ENCODE measurements around the gene VAMP4. TPM values are rescaled to one million over a fixed set of nuclear protein-coding genes. Genes with fewer than 3 reads are reported as not detected.
A peak's percentile ranks its signal among the peaks of the same experiment; 100 is the strongest.

Gene VAMP4
- total RNA-seq, 1 donor from 2014 or later = 5.0 TPM

- peak; percentile 62 for DNase-seq (ENCODE audit: low read depth)
- no peak for FAIRE-seq
- TF ChIP-seq CTCF (IDR thresholded peaks at IDR 0.05; ENCODE audit: insufficient read depth, low read length, severe bottlenecking) = no peak
- Histone ChIP-seq H3K27me3 (ENCODE audit: control insufficient read depth, insufficient read depth, low read length) (no peaks in the 10 kb centered on the region), H3K4me3 (ENCODE audit: low read depth, low read length) (no peak overlapping the region), H3K36me3 (ENCODE audit: control insufficient read depth, insufficient read depth, low read length) (no peaks in the 10 kb centered on the region)
These were observed 25.2 kb downstream of the VAMP4 start for GRCh38 chr1:171716616-171717015.

- Histone ChIP-seq H3K36me3 (ENCODE audit: control insufficient read depth, insufficient read depth, low read length) (no peaks in the 10 kb centered on the region), H3K4me3 (ENCODE audit: low read depth, low read length) (no peak overlapping the region), H3K27me3 (ENCODE audit: control insufficient read depth, insufficient read depth, low read length) (no peaks in the 10 kb centered on the region)
- TF ChIP-seq CTCF (IDR thresholded peaks at IDR 0.05; ENCODE audit: insufficient read depth, low read length, severe bottlenecking) = no peak
- FAIRE-seq (no peak), DNase-seq (ENCODE audit: low read depth) (peak; percentile 23)
These were observed 26.0 kb downstream of the VAMP4 start for GRCh38 chr1:171715813-171716251.

GRCh38 chr1:171712341-171712740 is 29.5 kb downstream of the VAMP4 start:
- no peaks in the 10 kb centered on the region for H3K36me3 ChIP-seq (ENCODE audit: control insufficient read depth, insufficient read depth, low read length)
- TF ChIP-seq CTCF (IDR thresholded peaks at IDR 0.05; ENCODE audit: insufficient read depth, low read length, severe bottlenecking) = no peak
- H3K4me3 ChIP-seq (ENCODE audit: low read depth, low read length) = no peak overlapping the region
- FAIRE-seq = no peak
- no peaks in the 10 kb centered on the region for H3K27me3 ChIP-seq (ENCODE audit: control insufficient read depth, insufficient read depth, low read length)
- DNase-seq (ENCODE audit: low read depth) = no peak

GRCh38 chr1:171711643-171712042 is 30.2 kb downstream of the VAMP4 start:
- Histone ChIP-seq H3K27me3 (ENCODE audit: control insufficient read depth, insufficient read depth, low read length) (no peaks in the 10 kb centered on the region), H3K36me3 (ENCODE audit: control insufficient read depth, insufficient read depth, low read length) (no peaks in the 10 kb centered on the region), H3K4me3 (ENCODE audit: low read depth, low read length) (no peak overlapping the region)
- DNase-seq (ENCODE audit: low read depth) (no peak), FAIRE-seq (no peak)
- TF ChIP-seq CTCF (IDR thresholded peaks at IDR 0.05; ENCODE audit: insufficient read depth, low read length, severe bottlenecking) = no peak

GRCh38 chr1:171707583-171707982 is 34.3 kb downstream of the VAMP4 start:
- DNase-seq (ENCODE audit: low read depth) = no peak
- Histone ChIP-seq H3K36me3 (ENCODE audit: control insufficient read depth, insufficient read depth, low read length) (no peaks in the 10 kb centered on the region), H3K4me3 (ENCODE audit: low read depth, low read length) (no peak overlapping the region), H3K27me3 (ENCODE audit: control insufficient read depth, insufficient read depth, low read length) (no peaks in the 10 kb centered on the region)
- no peak for FAIRE-seq
- TF ChIP-seq CTCF (IDR thresholded peaks at IDR 0.05; ENCODE audit: insufficient read depth, low read length, severe bottlenecking) = no peak

- H3K4me3 ChIP-seq (ENCODE audit: low read depth, low read length) = no peak overlapping the region
- no peak for TF ChIP-seq CTCF (IDR thresholded peaks at IDR 0.05; ENCODE audit: insufficient read depth, low read length, severe bottlenecking)
- FAIRE-seq (no peak), DNase-seq (ENCODE audit: low read depth) (no peak)
- no peaks in the 10 kb centered on the region for H3K36me3 ChIP-seq (ENCODE audit: control insufficient read depth, insufficient read depth, low read length)
- no peaks in the 10 kb centered on the region for H3K27me3 ChIP-seq (ENCODE audit: control insufficient read depth, insufficient read depth, low read length)
These were observed 39.3 kb downstream of the VAMP4 start for GRCh38 chr1:171702598-171702997.
